Measurements from ENCODE around the gene VWA2.

DNA sequence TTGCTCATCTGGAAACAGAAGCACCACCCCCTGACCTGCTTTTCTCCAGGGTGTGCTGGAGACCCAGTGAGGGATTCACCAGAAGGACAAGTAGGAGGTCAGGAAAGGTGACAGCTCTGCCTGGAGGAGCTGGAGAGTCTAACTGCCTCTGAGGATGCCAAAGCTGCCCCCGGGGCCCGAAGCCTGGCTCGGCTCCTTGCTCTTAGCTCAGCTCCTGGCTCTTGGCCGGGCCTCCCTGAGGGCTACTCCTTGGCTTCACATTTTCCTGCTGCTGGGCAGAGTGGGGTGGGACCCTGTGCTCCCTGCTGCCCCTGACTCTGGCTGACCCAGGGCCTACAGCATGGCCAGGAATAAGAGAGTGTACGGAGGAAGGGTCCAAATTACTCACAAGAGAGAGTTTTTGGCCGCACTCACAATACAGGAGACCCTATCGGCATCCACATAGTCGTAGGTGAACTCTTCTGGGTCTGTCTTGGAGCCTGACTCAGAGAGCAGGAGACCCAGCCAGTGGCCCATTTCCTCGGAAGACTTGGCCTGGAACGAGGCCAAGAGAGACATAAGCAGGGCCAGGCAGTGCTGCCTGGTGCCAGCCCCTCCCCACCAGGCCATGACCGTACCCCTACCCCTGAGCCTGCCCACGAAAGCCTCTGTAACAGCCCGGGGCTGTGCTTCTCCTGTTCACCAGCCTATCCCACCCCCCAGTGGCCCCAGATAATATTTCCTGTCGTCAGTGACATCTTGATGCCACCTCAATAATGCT is 63.1 kb downstream of the VWA2 start:
- TF ChIP-seq, protein P1, sequence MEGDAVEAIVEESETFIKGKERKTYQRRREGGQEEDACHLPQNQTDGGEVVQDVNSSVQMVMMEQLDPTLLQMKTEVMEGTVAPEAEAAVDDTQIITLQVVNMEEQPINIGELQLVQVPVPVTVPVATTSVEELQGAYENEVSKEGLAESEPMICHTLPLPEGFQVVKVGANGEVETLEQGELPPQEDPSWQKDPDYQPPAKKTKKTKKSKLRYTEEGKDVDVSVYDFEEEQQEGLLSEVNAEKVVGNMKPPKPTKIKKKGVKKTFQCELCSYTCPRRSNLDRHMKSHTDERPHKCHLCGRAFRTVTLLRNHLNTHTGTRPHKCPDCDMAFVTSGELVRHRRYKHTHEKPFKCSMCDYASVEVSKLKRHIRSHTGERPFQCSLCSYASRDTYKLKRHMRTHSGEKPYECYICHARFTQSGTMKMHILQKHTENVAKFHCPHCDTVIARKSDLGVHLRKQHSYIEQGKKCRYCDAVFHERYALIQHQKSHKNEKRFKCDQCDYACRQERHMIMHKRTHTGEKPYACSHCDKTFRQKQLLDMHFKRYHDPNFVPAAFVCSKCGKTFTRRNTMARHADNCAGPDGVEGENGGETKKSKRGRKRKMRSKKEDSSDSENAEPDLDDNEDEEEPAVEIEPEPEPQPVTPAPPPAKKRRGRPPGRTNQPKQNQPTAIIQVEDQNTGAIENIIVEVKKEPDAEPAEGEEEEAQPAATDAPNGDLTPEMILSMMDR (IDR thresholded peaks at IDR 0.05): no peak
- no peak for TF ChIP-seq POLR2A (IDR thresholded peaks at IDR 0.05)

Data from uterus (tissue), 2 donors.